GM21447 (cell line): ENCODE data around the gene LRRFIP2.

Experiments
- ATAC-seq: cut with Tn5 transposase; IDR thresholded peaks from one replicate; pipeline ENCODE4 v1.9.1; 2021; ENCODE audit not compliant: unreplicated experiment

The LRRFIP2 gene

GRCh38 chr3:37118163-37118562, 56.2 kb downstream of the LRRFIP2 start:
- ATAC-seq = no peak

GRCh38 chr3:37117548-37117947, 56.8 kb downstream of the LRRFIP2 start:
- ATAC-seq = no peak

GRCh38 chr3:37116998-37117397, 57.4 kb downstream of the LRRFIP2 start:
- ATAC-seq = no peak

- no peak for ATAC-seq
Observed at GRCh38 chr3:37115446-37115845, 58.9 kb downstream of the LRRFIP2 start.

- no peak for ATAC-seq
Observed at GRCh38 chr3:37114251-37115145, 59.9 kb downstream of the LRRFIP2 start.

GRCh38 chr3:37112987-37113386, 61.4 kb downstream of the LRRFIP2 start:
- ATAC-seq = no peak

- ATAC-seq = no peak
Observed at GRCh38 chr3:37111199-37111598, 63.2 kb downstream of the LRRFIP2 start.

- ATAC-seq = no peak
Observed at GRCh38 chr3:37107846-37108245, 66.5 kb downstream of the LRRFIP2 start.

GRCh38 chr3:37103103-37103808, 71.1 kb downstream of the LRRFIP2 start:
- ATAC-seq = no peak

- ATAC-seq = no peak
Observed at GRCh38 chr3:37100411-37100810, 74.0 kb downstream of the LRRFIP2 start.

- no peak for ATAC-seq
Observed at GRCh38 chr3:37099469-37099868, 74.9 kb downstream of the LRRFIP2 start.

- no peak for ATAC-seq
Observed at GRCh38 chr3:37098884-37099283, 75.5 kb downstream of the LRRFIP2 start.

- no peak for ATAC-seq
Observed at GRCh38 chr3:37097776-37098175, 76.6 kb downstream of the LRRFIP2 start.

GRCh38 chr3:37096975-37097374, 77.4 kb downstream of the LRRFIP2 start:
- ATAC-seq = no peak

- ATAC-seq = no peak
Observed at GRCh38 chr3:37096288-37096687, 78.1 kb downstream of the LRRFIP2 start.

GRCh38 chr3:37094636-37095035, 79.7 kb downstream of the LRRFIP2 start:
- ATAC-seq = no peak

- ATAC-seq = no peak
Observed at GRCh38 chr3:37093481-37093880, 80.9 kb downstream of the LRRFIP2 start.

- ATAC-seq = no peak
Observed at GRCh38 chr3:37092484-37092883, 81.9 kb downstream of the LRRFIP2 start.

- no peak for ATAC-seq
Observed at GRCh38 chr3:37087870-37088269, 86.5 kb downstream of the LRRFIP2 start.

GRCh38 chr3:37086918-37087317, 87.5 kb downstream of the LRRFIP2 start:
- no peak for ATAC-seq

GRCh38 chr3:37082317-37082716, 92.1 kb downstream of the LRRFIP2 start:
- no peak for ATAC-seq

GRCh38 chr3:37075955-37076354, 98.4 kb downstream of the LRRFIP2 start:
- no peak for ATAC-seq
